HuH-7.5 (cell line): ENCODE results near the gene COQ8A.

Experiments used
- DNase-seq: peaks from one replicate; pipeline ENCODE4 v3.0.0; 2011; ENCODE audit warnings: low spot score

The COQ8A gene

DNA sequence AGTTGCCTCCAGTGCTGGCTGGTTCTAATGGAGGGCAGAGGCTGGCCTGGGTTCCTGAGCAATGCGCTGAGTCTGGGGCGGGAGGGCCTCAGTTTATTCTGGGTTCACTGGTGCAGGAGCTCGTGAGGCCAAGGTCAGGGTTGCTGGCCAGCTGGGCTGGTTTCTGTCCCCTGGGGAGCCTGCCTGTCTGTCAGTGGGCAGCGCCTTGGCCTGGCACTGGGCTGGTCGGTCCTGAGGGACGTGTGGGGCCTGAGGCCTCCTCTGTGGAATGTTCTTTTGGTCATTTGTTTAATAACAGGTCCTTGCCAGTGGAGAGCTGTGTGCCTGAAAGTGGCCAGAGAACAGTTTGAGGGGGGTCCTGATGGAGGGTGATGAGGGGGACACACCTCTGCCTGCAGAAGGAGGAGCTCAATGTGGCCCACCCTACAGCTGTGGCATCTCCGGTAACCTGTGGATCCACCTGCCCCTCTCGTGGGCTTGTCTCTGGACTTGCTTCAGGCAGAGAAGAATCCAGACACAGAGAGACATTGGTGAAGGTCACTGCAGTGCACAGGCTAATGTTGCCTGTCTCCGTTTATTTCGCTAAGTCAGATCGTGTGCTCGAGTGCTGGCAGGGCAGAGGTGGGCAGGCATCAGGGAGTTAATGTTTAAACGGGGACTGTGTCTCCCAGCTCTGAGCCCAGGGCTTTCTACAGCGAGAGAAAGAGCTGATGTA lies 34.6 kb downstream of the COQ8A start:
- DNase-seq: peak; percentile 90

- DNase-seq: no peak
Measured at GRCh38 chr1:226975259-226976250, 35.5 kb downstream of the COQ8A start.

- no peak for DNase-seq
Measured at GRCh38 chr1:226976276-226976977, 36.3 kb downstream of the COQ8A start.

DNA sequence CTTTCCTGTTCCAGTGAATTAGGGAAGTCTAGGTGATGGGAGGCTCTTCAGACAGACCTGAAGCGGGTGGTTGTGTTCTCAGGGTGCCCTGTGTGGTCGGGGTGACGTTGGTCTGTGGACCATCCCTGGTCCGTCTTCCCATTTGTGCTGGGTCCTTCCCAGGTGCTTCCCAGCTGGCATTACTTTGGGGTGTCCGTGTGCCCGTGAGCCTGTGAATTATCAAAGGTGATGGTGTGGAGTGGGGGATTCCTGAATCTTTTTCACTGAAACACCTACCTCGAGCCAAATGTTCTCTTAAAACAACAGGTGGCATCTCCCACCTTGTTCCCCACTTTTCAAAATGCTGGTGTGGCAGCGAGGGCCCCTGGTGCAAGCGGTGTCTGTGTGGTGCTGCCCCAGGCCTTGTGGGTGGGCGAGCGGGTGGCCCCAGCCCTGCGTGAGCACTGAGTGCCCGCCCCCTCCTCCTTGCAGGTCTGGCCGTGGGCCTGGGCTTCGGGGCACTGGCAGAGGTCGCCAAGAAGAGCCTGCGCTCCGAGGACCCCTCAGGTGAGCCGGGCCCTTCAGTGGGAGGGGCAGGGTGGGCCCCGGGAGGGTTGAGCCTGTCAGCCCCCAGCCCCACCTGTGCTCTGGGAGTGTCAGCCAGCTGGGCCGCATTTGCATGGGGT lies 37.0 kb downstream of the COQ8A start:
- no peak for DNase-seq

DNA sequence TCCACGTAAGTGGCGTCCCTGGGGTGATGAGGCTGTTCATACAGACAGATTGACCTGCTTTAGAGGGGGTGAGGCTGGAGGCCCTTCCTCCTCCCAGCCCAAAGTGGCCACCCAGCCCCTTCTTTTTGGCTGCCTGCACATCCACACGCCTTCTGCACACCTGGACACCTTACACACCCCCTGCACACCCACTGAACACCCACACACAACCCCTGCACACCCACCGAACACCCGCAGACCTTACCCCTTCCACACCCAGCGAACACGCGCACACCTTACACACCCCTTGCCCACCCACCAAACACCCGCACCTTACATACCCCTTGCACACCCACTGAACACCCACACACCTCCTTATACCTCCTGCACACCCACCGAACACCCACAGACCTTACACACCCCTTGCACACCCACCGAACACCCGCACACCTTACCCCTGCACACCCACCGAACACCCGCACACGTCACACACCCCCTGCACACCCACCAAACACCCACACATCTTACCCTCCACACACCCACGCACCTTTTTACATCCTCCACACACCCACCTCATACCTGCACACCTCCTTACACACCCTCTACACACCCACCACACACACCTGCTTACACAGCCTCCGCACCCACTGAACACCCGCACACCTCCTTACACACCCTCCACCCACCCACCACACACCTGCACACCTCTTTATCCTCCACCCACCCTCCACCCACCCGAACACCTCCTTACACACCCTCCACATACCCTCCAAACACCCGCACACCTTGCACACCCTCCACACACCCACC lies 37.7 kb downstream of the COQ8A start:
- no peak for DNase-seq

DNA sequence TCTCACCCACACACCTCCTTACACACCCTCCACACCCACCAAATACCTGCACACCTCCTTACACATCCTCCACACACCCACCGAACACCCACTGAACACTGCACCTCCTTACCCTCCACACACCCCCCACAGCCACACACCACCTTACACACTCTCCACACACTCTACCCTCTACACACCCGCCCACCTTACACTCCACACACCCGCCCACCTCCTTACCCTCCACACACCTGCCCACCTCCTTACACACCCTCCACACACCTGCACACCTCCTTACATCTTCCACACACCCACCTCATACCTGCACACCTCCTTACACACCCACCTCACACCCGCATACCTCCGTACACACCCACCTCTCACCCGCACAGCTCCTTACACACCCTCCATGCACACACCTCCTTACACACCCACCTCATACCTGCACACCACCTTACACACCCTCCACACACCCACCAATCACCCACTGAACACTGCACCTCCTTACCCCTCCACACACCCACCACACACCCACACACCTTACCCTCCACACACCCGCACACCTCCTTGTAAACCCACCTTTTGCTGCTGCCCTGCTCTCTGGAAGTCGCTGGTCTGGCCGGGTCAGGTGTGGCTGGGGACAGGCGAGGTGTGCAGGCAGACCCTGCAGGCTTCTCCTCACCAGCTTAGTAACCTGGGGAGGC lies 38.5 kb downstream of the COQ8A start:
- no peak for DNase-seq

DNA sequence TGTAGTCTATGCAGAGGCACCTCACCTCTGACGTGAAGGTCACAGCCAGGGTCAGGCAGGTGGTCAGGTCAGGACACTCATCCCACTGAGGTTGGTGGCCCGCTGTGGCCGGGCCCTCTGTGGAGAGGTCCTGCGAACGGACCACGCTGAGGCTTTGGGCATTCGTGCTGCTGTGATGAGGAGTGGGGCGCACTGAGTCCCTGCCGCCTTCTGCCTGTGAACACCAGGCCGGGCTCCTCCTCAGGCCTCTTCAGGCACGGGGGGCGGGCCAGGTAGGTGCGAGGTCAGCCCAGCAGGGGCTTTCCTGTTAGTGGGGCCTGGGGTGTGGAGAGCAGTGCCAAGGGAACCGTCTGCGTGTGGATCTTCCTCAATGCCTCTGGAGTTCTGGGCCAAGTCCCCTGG lies 39.0 kb downstream of the COQ8A start:
- DNase-seq: no peak

GRCh38 chr1:226979517-226980121 lies 39.5 kb downstream of the COQ8A start:
- DNase-seq: no peak

- no peak for DNase-seq
Measured at GRCh38 chr1:226980122-226980560, 40.0 kb downstream of the COQ8A start.

GRCh38 chr1:226980565-226981385 lies 40.7 kb downstream of the COQ8A start:
- DNase-seq: no peak

- no peak for DNase-seq
Measured at GRCh38 chr1:226981386-226981817, 41.3 kb downstream of the COQ8A start.

GRCh38 chr1:226981838-226982237 lies 41.7 kb downstream of the COQ8A start:
- DNase-seq: no peak

DNA sequence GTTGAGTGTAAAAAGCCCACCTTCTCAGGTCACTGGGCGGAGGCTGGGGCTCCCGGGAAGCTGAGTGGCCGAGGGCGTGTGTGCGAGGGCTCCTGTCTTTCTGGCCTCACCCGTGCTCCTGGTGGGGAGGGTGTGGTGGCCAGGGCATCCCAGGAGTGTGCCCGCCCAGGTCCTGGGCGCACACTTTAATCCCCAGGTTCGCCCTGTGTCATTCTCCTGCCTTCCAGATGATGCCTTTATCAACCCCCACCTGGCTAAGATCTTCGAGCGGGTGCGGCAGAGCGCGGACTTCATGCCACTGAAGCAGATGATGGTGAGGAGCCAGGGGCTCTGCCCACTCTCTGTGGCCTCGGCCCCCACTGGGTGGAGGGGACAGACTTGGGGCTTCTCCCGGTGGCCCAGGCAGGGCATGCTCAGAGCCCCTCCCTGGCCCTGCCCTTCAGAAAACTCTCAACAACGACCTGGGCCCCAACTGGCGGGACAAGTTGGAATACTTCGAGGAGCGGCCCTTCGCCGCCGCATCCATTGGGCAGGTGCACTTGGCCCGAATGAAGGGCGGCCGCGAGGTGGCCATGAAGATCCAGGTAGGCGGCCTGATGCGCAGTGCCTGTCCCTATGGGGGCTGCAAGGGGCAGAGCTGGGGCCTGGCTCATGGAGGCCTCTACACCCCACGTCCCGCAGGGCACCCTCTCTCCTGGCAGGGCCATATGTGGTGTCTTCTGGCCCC lies 42.5 kb downstream of the COQ8A start:
- no peak for DNase-seq

DNA sequence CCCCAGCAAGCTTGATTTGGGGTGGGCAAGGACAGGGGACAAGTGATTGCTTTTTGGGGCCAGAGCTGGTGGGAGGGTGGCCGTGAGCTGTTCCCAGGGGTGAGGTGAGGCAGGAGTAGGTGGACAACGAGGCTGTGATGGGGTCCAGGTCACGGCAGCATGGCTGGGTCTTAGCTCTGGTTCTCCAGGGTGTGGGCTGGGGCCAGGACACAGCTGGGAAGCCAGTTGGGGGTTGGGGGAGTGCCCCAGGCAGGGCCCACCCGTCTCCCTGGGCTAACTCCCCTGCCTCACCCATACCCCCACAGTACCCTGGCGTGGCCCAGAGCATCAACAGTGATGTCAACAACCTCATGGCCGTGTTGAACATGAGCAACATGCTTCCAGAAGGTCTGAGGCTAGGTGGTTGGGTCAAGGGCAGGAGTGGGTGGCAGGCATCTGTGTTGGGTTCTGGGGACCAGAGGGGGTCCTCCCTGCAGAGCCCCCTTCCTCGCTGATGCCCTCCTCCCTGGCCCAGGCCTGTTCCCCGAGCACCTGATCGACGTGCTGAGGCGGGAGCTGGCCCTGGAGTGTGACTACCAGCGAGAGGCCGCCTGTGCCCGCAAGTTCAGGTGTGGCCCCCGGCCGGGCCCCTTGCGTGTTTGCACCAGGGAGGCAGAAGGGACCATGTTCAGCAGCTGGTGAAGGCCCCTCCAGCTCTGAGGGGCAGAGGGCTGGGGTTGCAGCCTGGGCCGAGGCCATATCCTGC lies 43.3 kb downstream of the COQ8A start:
- DNase-seq: no peak

GRCh38 chr1:226983992-226984364 lies 43.9 kb downstream of the COQ8A start:
- DNase-seq: no peak

DNA sequence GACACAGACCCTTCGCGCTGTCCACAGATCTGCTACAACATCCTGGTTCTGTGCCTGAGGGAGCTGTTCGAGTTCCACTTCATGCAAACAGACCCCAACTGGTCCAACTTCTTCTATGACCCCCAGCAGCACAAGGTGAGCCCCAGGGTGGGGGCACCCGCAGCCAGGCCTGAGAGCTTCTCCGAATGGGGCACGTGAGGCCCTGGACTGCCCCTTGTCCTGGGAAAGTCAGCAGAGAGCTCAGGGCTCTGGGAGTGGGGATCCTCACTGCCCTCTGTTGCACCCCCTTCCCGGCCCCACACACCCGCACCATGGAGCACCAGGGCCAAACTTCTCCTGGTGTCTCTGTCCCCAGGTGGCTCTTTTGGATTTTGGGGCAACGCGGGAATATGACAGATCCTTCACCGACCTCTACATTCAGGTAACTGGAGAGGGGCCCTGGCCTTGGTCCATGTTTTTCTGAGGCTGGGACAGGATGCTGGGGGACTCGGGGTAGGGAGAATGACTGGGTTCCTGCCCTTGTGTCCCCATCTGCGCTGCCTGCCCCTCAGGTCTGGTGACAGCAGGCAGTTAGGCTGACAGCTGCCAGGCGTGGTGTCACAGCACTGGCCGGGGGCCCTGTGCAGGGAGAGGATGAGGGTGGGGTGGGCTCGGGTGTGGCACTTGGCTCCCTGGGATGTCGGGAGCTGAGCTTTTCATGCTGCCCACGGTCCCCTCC lies 44.6 kb downstream of the COQ8A start:
- DNase-seq: no peak

DNA sequence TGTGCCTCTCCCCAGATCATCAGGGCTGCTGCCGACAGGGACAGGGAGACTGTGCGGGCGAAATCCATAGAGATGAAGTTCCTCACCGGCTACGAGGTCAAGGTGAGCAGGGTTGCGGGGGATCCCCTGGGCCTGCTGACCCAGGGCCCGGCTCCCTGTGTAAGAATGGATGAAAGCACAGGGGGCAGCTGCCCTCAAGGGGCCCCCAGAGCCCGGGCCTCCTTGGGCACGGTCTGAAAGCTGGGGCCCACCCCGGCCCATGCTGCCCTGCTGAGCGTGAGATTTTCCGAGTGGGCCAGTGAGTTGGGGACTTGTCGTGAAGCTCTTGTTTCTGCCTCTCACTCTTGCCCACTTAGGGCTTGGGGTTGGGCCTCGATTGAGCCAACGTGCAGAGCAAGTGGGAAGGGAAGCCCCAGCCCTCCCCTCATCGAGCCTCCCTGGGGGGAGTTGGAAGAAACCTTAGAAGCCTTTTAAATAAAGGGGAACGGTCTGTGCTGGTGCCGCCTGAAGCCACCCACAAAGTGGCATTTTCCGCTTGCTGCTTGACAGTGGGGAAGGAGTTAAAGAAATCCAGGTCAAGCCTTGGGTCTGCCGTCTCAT lies 45.2 kb downstream of the COQ8A start:
- no peak for DNase-seq
